PC-9 (cell line): ENCODE measurements around the gene AFG3L2.

Source experiments
- CTCF ChIP-seq: fragments of 200-600 bp; sonication (generic); conservative IDR thresholded peaks from 2 replicates; pipeline ENCODE4 v1.6.1; 2017; ENCODE audit warnings: mixed run types, antibody characterized with exemption, mild to moderate bottlenecking, moderate library complexity
- EZH2 ChIP-seq: fragments of 200-600 bp; sonication (generic); IDR thresholded peaks from 2 replicates; pipeline ENCODE4 v1.8.0; 2017; ENCODE audit warnings: antibody characterized with exemption, low read depth

DNA sequence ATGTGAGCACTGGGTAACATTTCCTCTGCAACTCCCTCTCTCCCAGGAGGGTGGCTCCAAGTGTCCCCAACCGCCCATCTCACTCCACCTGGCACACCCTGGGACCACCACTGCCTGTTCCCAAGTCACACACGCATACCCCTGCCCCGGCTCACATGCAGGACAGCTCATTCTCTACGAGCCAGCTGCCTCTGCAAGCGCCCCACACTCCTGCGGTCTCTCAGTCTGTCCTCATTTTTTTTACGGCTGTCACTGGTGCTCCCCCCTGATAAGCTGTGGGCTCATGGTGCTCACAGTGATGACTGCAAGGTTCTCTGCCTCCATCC lies 30.8 kb downstream of the AFG3L2 start:
- TF ChIP-seq CTCF (no peak), EZH2 (no peak)
